GM12892 (cell line): ENCODE results near the gene FAM210A.

Experiments
- POLR2A ChIP-seq: IDR thresholded peaks from 2 replicates; pipeline ENCODE4 v1.6.1; 2011; ENCODE audit warnings: low read depth, low read length, control low read depth
- TAF1 ChIP-seq: IDR thresholded peaks from 2 replicates; pipeline ENCODE4 v1.6.1; 2011; ENCODE audit warnings: low read depth, mild to moderate bottlenecking, control low read depth, low read length, borderline replicate concordance

GRCh38 chr18:13646633-13647032 lies 79.7 kb downstream of the FAM210A start:
- no peak for TF ChIP-seq POLR2A
- no peak for TF ChIP-seq TAF1
